ENCODE results near the gene NBPF14.
"Not testable (repeated sequence)": the region's sequence is repeated elsewhere in the genome, so short reads cannot be mapped to it uniquely, and the experiment has no call there.

The NBPF14 gene, protein sequence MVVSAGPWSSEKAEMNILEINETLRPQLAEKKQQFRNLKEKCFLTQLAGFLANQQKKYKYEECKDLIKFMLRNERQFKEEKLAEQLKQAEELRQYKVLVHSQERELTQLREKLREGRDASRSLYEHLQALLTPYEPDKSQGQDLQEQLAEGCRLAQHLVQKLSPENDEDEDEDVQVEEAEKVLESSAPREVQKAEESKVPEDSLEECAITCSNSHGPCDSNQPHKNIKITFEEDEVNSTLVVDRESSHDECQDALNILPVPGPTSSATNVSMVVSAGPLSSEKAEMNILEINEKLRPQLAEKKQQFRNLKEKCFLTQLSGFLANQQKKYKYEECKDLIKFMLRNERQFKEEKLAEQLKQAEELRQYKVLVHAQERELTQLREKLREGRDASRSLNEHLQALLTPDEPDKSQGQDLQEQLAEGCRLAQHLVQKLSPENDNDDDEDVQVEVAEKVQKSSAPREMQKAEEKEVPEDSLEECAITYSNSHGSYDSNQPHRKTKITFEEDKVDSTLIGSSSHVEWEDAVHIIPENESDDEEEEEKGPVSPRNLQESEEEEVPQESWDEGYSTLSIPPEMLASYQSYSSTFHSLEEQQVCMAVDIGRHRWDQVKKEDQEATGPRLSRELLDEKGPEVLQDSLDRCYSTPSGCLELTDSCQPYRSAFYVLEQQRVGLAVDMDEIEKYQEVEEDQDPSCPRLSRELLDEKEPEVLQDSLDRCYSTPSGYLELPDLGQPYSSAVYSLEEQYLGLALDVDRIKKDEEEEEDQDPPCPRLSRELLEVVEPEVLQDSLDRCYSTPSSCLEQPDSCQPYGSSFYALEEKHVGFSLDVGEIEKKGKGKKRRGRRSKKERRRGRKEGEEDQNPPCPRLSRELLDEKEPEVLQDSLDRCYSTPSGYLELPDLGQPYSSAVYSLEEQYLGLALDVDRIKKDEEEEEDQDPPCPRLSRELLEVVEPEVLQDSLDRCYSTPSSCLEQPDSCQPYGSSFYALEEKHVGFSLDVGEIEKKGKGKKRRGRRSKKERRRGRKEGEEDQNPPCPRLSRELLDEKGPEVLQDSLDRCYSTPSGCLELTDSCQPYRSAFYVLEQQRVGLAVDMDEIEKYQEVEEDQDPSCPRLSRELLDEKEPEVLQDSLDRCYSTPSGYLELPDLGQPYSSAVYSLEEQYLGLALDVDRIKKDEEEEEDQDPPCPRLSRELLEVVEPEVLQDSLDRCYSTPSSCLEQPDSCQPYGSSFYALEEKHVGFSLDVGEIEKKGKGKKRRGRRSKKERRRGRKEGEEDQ (N-terminal part only)

GRCh38 chr1:148595911-148596310, at the start of gene NBPF14:
Gene NBPF14 (minus strand): TSS chr1:148596011. CDS start chr1:148595717, 294 bp downstream.
- DNase-seq (ENCODE audit: low spot score) = not testable (repeated sequence)

- not testable (repeated sequence) for DNase-seq (ENCODE audit: low spot score)
Observed at GRCh38 chr1:148625451-148625850, 29.6 kb upstream of the NBPF14 start.

- not testable (repeated sequence) for DNase-seq (ENCODE audit: low spot score)
Observed at GRCh38 chr1:148618216-148618615, 22.4 kb upstream of the NBPF14 start.

GRCh38 chr1:148605266-148605665, 9.5 kb upstream of the NBPF14 start:
- not testable (repeated sequence) for DNase-seq (ENCODE audit: low spot score)

- not testable (repeated sequence) for DNase-seq (ENCODE audit: low spot score)
Observed at GRCh38 chr1:148595360-148595759, 451 bp downstream of the NBPF14 start.

GRCh38 chr1:148591098-148591497, 4.7 kb downstream of the NBPF14 start:
- not testable (repeated sequence) for DNase-seq (ENCODE audit: low spot score)

GRCh38 chr1:148532158-148532557, 63.7 kb downstream of the NBPF14 start:
- not testable (repeated sequence) for DNase-seq (ENCODE audit: low spot score)

DNA sequence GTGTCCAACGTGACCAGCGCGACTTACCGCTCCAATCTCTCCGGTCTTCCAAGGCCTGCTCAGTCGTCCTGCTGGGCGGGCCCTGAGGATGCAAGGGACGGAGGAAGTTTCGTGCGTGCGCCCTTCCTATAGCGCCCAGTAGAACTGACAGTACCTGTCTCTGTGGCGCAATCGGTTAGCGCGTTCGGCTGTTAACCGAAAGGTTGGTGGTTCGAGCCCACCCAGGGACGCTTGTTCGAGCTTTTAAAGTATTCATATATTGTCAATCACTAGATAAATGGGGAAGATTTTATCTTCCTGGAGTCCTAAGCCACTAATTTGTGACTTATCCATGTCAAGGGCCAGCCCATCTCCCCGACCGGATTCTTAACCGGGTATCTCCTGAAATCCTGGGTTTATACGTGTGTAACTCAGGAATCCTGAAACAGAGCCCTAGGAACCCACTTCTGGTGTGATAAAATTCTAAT, 66.7 kb downstream of the NBPF14 start:
- DNase-seq (ENCODE audit: low spot score) = not testable (repeated sequence)

DNA sequence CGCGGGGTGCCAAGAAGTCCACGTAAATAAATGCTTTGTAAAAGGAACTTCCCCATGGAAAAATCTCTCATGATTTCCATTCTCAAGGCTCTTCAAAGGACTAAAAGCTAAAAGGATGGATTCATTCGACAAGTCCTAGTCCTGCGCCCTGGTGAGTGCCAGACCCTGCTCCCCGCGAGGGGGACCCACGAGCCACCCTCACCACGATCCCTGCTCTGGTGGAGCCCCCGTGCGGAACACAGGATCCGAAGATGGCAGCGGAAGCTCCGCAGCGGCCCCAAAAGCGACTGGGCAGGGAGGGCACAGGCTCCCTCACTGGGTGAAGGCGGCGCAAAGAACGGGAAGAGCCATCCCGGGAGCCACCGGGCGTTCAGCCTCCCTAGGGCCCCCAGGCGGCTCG, 67.2 kb downstream of the NBPF14 start:
- not testable (repeated sequence) for DNase-seq (ENCODE audit: low spot score)

DNA sequence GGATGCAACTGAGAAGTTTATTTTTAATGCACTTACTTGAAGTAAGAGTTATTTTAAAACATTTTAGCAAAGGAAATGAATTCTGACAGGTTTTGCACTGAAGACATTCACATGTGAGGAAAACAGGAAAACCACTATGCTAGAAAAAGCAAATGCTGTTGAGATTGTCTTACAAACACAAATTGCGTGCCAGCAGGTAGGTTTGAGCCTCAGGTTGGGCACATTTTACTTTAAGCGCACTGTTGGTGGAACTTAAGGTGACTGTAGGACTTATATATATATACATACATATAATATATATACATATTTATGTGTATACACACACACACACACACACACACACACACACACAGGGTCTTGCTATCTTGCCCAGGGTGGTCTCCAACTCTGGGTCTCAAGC, 69.2 kb downstream of the NBPF14 start:
- DNase-seq (ENCODE audit: low spot score) = not testable (repeated sequence)

GRCh38 chr1:148523205-148524144, 72.3 kb downstream of the NBPF14 start:
- not testable (repeated sequence) for DNase-seq (ENCODE audit: low spot score)

- DNase-seq (ENCODE audit: low spot score) = peak; percentile 65
Observed at GRCh38 chr1:148522561-148523204, 73.1 kb downstream of the NBPF14 start.

DNA sequence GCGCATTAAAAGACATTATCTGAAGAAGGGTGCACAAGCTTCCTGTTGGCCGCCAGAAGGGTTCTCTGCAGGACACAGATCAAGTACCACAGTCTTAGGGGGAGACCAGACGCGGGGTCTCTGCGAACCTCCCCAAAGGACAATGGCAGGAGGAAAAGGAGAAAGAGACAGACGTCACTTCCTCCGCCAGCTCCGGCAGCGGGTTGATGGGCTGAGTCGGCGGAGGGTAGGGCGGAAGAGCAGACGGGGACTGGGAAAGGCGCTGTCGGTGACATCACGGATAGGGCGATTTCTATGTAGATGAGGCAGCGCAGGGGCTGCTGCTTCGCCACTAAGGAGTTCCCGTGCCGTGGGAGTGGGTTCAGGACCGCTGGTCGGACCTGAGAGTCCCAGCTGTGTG, 73.7 kb downstream of the NBPF14 start:
- not testable (repeated sequence) for DNase-seq (ENCODE audit: low spot score)

- DNase-seq (ENCODE audit: low spot score) = not testable (repeated sequence)
Observed at GRCh38 chr1:148514310-148514709, 81.5 kb downstream of the NBPF14 start.

GRCh38 chr1:148512571-148513184, 83.1 kb downstream of the NBPF14 start:
- DNase-seq (ENCODE audit: low spot score) = not testable (repeated sequence)

- not testable (repeated sequence) for DNase-seq (ENCODE audit: low spot score)
Observed at GRCh38 chr1:148493933-148494332, 101.9 kb downstream of the NBPF14 start.

DNA sequence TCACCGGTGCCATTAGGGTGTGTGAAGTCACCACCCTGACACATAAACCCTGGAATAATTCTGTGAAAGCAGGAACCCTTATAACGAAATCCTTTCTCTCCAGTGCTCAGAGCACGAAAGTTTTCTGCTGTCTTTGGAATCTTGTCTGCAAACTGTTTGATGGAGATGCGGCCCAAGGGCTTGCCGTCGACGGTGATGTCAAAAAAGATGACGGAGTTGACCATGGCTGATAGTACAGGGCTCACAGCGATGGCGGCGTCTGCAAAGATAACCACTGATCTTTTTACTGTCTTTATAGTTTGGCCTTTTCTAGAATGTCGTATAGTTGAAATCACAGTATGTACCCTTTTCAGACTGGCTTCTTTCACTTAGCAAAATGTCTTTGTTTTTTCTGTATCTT, 112.8 kb downstream of the NBPF14 start, which contains the start of gene PPIAL4G:
Gene PPIAL4G, minus strand, starts transcription at position 274 of the 400 bp plus-strand sequence. Its CDS starts 50 bp downstream, at position 224.
- not testable (repeated sequence) for DNase-seq (ENCODE audit: low spot score)
